PC-9 (cell line): Measurements from ENCODE around the gene ALDH3B2. TPM values are rescaled to one million over a fixed set of nuclear protein-coding genes. Genes with fewer than 3 reads are reported as not detected.
"Not testable (repeated sequence)": the region's sequence is repeated elsewhere in the genome, so short reads cannot be mapped to it uniquely, and the experiment has no call there.

Experiments
- BruUV-seq: library from RNA; stranded (reverse); fragments of 400-500 nt; replicated peaks from 2 replicates; lab custom pipeline; 2021; lab: Mats Ljungman, UMichigan
- CTCF ChIA-PET: fragments of 300-600 bp; sonication (Branson Sonifier 250); formaldehyde crosslinking; loops from one replicate; lab custom pipeline; 2022; ENCODE audit warnings: antibody characterized with exemption; lab: Charles Lee
- POLR2A ChIA-PET: fragments of 300-600 bp; sonication (Branson Sonifier 250); formaldehyde crosslinking; loops from one replicate; lab custom pipeline; 2022; ENCODE audit warnings: antibody characterized with exemption; ENCODE audit not compliant: unreplicated experiment; lab: Charles Lee
- DNase-seq, 2 experiments: peaks; one replicate each; pipeline versions ENCODE4 v3.0.0 to v3.0.0-alpha.2; 2015 to 2022; ENCODE audit warnings: mixed read lengths in 1 of 2
- H2AFZ ChIP-seq: fragments of 200-600 bp; sonication (generic); 2 replicates; pipeline ENCODE4 v1.8.1; 2017; ENCODE audit warnings: antibody characterized with exemption
- H3F3A ChIP-seq: fragments of 200-600 bp; sonication (generic); 2 replicates; pipeline ENCODE4 v1.8.1; 2017; ENCODE audit warnings: antibody characterized with exemption, mild to moderate bottlenecking, low read depth; ENCODE audit not compliant: insufficient read depth
- H3K27ac ChIP-seq: fragments of 200-600 bp; sonication (generic); 2 replicates; pipeline ENCODE4 v1.6.1; 2016; ENCODE audit warnings: mixed run types
- H3K27me3 ChIP-seq: fragments of 200-600 bp; sonication (generic); 2 replicates; pipeline ENCODE4 v1.6.1; 2016; ENCODE audit warnings: low read depth, mixed run types; ENCODE audit not compliant: insufficient read depth
- H3K36me3 ChIP-seq: fragments of 200-600 bp; sonication (generic); 2 replicates; pipeline ENCODE4 v1.6.1; 2016; ENCODE audit warnings: low read depth, mixed run types
- H3K4me1 ChIP-seq: fragments of 200-600 bp; sonication (generic); replicated peaks from 2 replicates; pipeline ENCODE4 v1.6.1; 2016; ENCODE audit warnings: mixed run types; ENCODE audit not compliant: insufficient read depth
- H3K4me2 ChIP-seq: fragments of 200-600 bp; sonication (generic); 2 replicates; pipeline ENCODE4 v1.6.1; 2017; ENCODE audit warnings: mixed run types
- H3K4me3 ChIP-seq: fragments of 200-600 bp; sonication (generic); 2 replicates; pipeline ENCODE4 v1.6.1; 2016; ENCODE audit warnings: mixed run types
- H3K79me2 ChIP-seq: fragments of 200-600 bp; sonication (generic); 2 replicates; pipeline ENCODE4 v1.6.1; 2017; ENCODE audit warnings: low read depth, mixed run types
- H3K9me2 ChIP-seq: fragments of 200-600 bp; sonication (generic); 2 replicates; pipeline ENCODE4 v1.8.1; 2017; ENCODE audit warnings: mild to moderate bottlenecking; ENCODE audit not compliant: insufficient read depth
- H3K9me3 ChIP-seq: fragments of 200-600 bp; sonication (generic); 2 replicates; pipeline ENCODE4 v1.8.1; 2016; ENCODE audit warnings: low read depth; ENCODE audit not compliant: insufficient read depth
- H4K20me1 ChIP-seq: fragments of 200-600 bp; sonication (generic); 2 replicates; pipeline ENCODE4 v1.8.1; 2017; ENCODE audit not compliant: insufficient read depth
- CTCF ChIP-seq: fragments of 200-600 bp; sonication (generic); conservative IDR thresholded peaks from 2 replicates; pipeline ENCODE4 v1.6.1; 2017; ENCODE audit warnings: mixed run types, antibody characterized with exemption, mild to moderate bottlenecking, moderate library complexity
- EZH2 ChIP-seq: fragments of 200-600 bp; sonication (generic); IDR thresholded peaks from 2 replicates; pipeline ENCODE4 v1.8.0; 2017; ENCODE audit warnings: antibody characterized with exemption, low read depth
- intact Hi-C: fragments of 100-400 bp; cut with micrococcal nuclease; formaldehyde crosslinking; loops from one replicate; pipeline ENCODE4 v1.10.0; 2022; ENCODE audit not compliant: unreplicated experiment
- total RNA-seq: library from RNA; stranded (reverse); gene quantifications from 2 replicates; pipeline ENCODE4 v1.2.3, GENCODE V29; 2021

Gene ALDH3B2
- total RNA-seq, 1 experiment from 2014 or later, result 9.8 TPM

GRCh38 chr11:67626970-67627369 is 47.5 kb downstream of the ALDH3B2 start:
- Histone ChIP-seq H4K20me1 (no peaks in the 10 kb centered on the region), H2AFZ (no peak overlapping the region), H3K4me2 (no peak overlapping the region), H3K4me1 (peaks cover 8% of the 10 kb centered on the region), H3K27me3 (no peaks in the 10 kb centered on the region), H3K9me3 (no peaks in the 10 kb centered on the region), H3K27ac (no peak overlapping the region), H3K9me2 (no peaks in the 10 kb centered on the region), H3K4me3 (no peak overlapping the region), H3K36me3 (no peaks in the 10 kb centered on the region), H3K79me2 (no peaks in the 10 kb centered on the region), H3F3A (peaks cover 3% of the 10 kb centered on the region; the same call in 1 of the 2 replicates)
- ChIA-PET CTCF (interaction anchor here (1.3 kb wide), 1 partner anchor 13 kb away, joined by 3 read pairs; no protein-coding TSS in a partner anchor), POLR2A (no interaction called here)
- DNase-seq, result no peak
- intact Hi-C loops, result no loop called here
- TF ChIP-seq EZH2 (no peak), CTCF (no peak)
- no TSS peak for BruUV-seq

- H3K4me2 ChIP-seq, H3K36me3 ChIP-seq, H3K9me2 ChIP-seq, DNase-seq, H3K27me3 ChIP-seq, BruUV-seq, H3K4me3 ChIP-seq, H3K27ac ChIP-seq, intact Hi-C loops, H3F3A ChIP-seq, H2AFZ ChIP-seq, H3K4me1 ChIP-seq, H3K9me3 ChIP-seq, H3K79me2 ChIP-seq, H4K20me1 ChIP-seq: not testable (repeated sequence)
- POLR2A ChIA-PET, result interaction anchor here (0.6 kb wide), 1 partner anchor 101 kb away, joined by 4 read pairs; no protein-coding TSS in a partner anchor
- CTCF ChIA-PET, result interaction anchor here (1.3 kb wide), 1 partner anchor 12 kb away, joined by 3 read pairs; no protein-coding TSS in a partner anchor
Observed at GRCh38 chr11:67626131-67626833, 48.1 kb downstream of the ALDH3B2 start.

DNA sequence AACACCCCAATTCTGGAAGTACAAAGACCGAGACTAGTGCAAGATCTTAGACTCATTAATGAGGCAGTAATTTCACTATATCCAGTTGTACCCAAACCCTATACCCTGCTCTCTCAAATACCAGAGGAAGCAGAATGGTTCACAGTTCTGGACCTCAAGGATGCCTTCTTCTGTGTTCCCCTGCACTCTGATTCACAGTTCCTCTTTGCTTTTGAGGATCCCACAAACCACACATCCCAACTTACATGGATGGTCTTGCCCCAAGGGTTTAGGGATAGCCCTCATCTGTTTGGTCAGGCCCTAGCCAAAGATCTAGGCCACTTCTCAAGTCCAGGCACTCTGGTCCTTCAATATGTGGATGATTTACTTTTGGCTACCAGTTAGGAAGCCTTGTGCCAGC is 50.6 kb downstream of the ALDH3B2 start:
- H3K27me3 ChIP-seq, H3F3A ChIP-seq, H3K4me3 ChIP-seq, H3K79me2 ChIP-seq, H4K20me1 ChIP-seq, H3K4me1 ChIP-seq, H3K27ac ChIP-seq, H3K36me3 ChIP-seq, H2AFZ ChIP-seq, H3K9me2 ChIP-seq, CTCF ChIA-PET, BruUV-seq, H3K9me3 ChIP-seq, POLR2A ChIA-PET, DNase-seq, intact Hi-C loops, H3K4me2 ChIP-seq: not testable (repeated sequence)

DNA sequence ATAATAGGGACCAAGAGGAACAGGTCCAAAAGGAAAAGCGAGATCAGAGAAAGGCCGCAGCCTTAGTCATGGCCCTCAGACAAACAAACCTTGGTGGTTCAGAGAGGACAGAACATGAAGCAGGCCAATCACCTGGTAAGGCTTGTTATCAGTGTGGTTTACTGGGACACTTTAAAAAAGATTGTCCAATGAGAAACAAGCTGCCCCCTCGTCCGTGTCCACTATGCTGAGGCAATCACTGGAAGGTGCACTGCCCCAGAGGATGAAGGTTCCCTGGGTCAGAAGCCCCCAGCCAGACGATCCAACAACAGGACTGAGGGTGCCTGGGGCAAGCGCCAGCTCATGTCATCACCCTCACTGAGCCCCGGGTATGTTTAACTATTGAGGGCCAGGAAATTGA is 51.5 kb downstream of the ALDH3B2 start:
- H3K27ac ChIP-seq, BruUV-seq, H3K36me3 ChIP-seq, POLR2A ChIA-PET, H3K4me1 ChIP-seq, H3K9me3 ChIP-seq, H2AFZ ChIP-seq, H4K20me1 ChIP-seq, H3K4me3 ChIP-seq, DNase-seq, intact Hi-C loops, H3K9me2 ChIP-seq, H3F3A ChIP-seq, H3K4me2 ChIP-seq, H3K27me3 ChIP-seq, H3K79me2 ChIP-seq: not testable (repeated sequence)
- CTCF ChIA-PET, result interaction anchor here (0.6 kb wide), 1 partner anchor 9 kb away, joined by 3 read pairs; no protein-coding TSS in a partner anchor

GRCh38 chr11:67621928-67622327 is 52.5 kb downstream of the ALDH3B2 start:
- H3K4me3 ChIP-seq, H3K4me2 ChIP-seq, H3K9me2 ChIP-seq, H2AFZ ChIP-seq, DNase-seq, H3K36me3 ChIP-seq, intact Hi-C loops, H3F3A ChIP-seq, H3K9me3 ChIP-seq, H3K27ac ChIP-seq, BruUV-seq, H3K27me3 ChIP-seq, POLR2A ChIA-PET, H4K20me1 ChIP-seq, H3K4me1 ChIP-seq, H3K79me2 ChIP-seq: not testable (repeated sequence)
- CTCF ChIA-PET, result interaction anchor here (0.7 kb wide), 1 partner anchor 716 kb away, joined by 3 read pairs; no protein-coding TSS in a partner anchor

DNA sequence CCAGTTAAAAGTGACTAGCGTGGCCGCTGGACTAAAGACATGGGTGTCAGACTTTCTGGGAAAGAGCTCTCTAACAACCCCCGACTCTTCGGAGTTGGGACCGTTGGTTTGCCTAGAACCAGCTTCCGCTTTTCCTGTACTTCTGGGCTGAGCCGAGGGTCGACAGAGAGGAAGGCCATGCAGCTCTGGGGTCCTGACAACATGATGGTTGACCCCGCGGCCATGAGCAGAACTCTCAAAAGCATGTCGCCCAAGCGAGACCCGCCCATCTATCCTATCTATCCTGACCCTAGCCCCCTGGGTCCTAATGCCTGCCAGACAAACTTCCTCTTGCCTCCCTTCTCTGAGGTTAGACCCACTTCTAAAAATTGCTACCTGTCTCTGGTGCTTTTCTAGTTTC is 53.8 kb downstream of the ALDH3B2 start:
- H3K4me1 ChIP-seq, H3K79me2 ChIP-seq, H2AFZ ChIP-seq, H3F3A ChIP-seq, H3K36me3 ChIP-seq, H3K4me2 ChIP-seq, H3K27me3 ChIP-seq, H3K9me2 ChIP-seq, H3K4me3 ChIP-seq, DNase-seq, H3K27ac ChIP-seq, H4K20me1 ChIP-seq, POLR2A ChIA-PET, BruUV-seq, H3K9me3 ChIP-seq, intact Hi-C loops, CTCF ChIA-PET: not testable (repeated sequence)
